IPS DF 4.7 (cell line): ENCODE measurements around the gene PIK3R4.

ENCODE experiments used
- DNase-seq: peaks from one replicate; pipeline ENCODE4 v3.0.0-alpha.2; 2013; ENCODE audit warnings: low spot score; ENCODE audit errors: extremely low read depth

The PIK3R4 gene

DNA sequence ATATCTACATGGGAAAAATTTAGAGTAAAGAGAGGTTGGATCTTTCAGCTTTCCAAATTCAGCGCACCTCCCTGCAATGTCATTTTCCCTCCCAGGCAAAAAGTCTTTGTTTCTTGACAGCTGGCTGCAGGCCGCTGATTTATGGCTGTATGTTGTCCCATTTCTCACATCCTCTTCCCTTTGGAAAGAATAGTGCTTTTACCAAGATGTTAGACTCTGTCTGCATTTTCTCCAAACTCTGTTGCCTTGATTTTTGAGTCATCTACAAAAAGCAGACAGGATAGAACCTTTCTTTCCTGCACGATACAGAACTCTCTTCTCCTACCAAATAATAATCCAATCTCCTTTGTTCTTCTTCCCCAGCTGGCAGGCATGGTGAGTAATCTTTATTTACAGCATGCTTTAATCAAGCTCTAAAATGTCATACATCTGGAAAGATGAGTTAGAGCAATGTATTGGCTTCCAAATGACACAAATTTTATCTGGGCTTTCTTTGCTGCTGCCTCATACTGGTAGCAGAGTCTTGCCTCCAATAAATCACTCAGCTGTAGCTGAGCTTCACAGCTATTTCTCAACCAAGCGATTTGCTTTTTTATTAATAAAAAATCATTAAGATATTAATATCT lies 101.9 kb downstream of the PIK3R4 start:
- no peak for DNase-seq

DNA sequence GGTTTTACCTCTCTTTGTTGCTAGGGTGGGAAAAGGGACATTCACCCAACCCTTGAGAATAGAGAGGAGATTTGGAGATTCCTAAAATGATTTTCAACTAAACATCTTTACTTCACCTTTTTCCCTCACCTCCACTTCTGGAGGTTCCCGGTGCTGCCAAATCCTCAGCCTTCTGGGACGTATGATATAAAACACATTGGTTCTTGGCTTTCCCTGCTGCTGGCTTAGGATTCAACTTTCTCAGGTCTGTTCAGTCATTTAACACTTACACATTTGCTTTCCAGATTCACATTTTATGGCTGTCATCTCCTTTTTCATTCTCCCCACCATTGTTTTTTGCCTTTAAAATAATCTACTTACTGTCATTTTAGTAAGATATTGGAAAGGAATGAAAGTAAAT lies 106.6 kb downstream of the PIK3R4 start:
- no peak for DNase-seq

DNA sequence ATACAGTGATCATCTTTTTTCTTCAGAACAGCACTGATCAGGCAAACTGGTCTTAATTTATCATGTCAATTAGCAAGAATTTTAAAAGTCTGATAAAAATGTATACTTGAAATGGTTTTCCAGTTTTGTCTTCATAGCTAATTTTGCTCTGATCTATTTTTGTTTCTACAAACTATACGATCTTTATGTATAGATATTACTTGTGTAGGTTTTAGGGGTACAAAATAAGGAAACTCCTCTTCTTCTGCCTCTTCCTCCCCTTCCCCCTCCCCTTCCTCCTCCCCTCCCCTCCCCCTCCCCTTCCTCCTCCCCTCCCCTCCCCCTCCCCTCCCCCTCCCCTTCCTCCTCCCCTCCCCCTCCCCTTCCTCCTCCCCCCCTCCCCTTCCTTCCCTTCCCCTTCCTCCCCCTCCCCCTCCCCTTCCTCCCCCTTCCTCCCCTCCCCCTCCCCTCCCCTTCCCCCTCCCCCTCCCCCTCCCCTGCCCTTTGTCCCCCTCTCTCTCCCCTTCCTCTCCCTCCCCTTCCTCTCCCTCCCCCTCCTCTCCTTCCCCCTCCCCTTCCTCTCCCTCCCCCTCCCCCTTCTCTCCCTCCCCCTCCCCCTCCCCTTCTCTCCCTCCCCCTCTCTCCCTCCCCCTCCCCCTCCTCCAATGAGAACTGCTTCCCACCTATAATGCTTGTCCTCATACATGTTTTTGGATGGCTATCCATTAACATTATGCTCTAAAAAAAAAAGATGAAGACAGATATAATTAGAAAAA lies 110.0 kb downstream of the PIK3R4 start:
- no peak for DNase-seq

GRCh38 chr3:130635978-130636377 lies 110.7 kb downstream of the PIK3R4 start:
- no peak for DNase-seq

- DNase-seq, result no peak
Observed at GRCh38 chr3:130635285-130635684, 111.3 kb downstream of the PIK3R4 start.
